Keratinocyte (primary cell): Measurements from ENCODE around the gene ZNF594. TPM values are rescaled to one million over a fixed set of nuclear protein-coding genes. Genes with fewer than 3 reads are reported as not detected.
"Not testable (repeated sequence)": the region's sequence is repeated elsewhere in the genome, so short reads cannot be mapped to it uniquely, and the experiment has no call there.

Experiments used
- DNase-seq: peaks from one replicate; pipeline ENCODE4 v3.0.0-alpha.2; 2011; ENCODE audit warnings: low read depth, missing footprints, low spot score
- FAIRE-seq: peaks from 2 replicates; lab custom pipeline; 2011; peaks lifted over from hg19 to GRCh38; lab: Jason Lieb, UNC
- H2AFZ ChIP-seq: 2 replicates; pipeline ENCODE4 v1.6.0; 2012; ENCODE audit warnings: low read length, control low read depth, inconsistent platforms; ENCODE audit not compliant: control insufficient read depth
- H3K27ac ChIP-seq: 2 replicates; pipeline ENCODE4 v1.5.1; 2011; ENCODE audit warnings: low read length; ENCODE audit not compliant: control insufficient read depth, insufficient read depth
- H3K27me3 ChIP-seq: 3 replicates; pipeline ENCODE4 v1.6.0; 2011; ENCODE audit warnings: low read length; ENCODE audit not compliant: control insufficient read depth, insufficient read depth; ENCODE audit errors: extremely low read depth
- H3K36me3 ChIP-seq, 2 experiments: 2 replicates in 1 of 2; 3 replicates in 1 of 2; pipeline ENCODE4 v1.5.1; 2011; ENCODE audit warnings: low read length in 2 of 2, mild to moderate bottlenecking in 1 of 2; ENCODE audit not compliant: control insufficient read depth in 2 of 2, insufficient read depth in 2 of 2; ENCODE audit errors: extremely low read depth in 1 of 2
- H3K4me1 ChIP-seq: 3 replicates; pipeline ENCODE4 v1.5.1; 2011; ENCODE audit warnings: low read length; ENCODE audit not compliant: control insufficient read depth, insufficient read depth; ENCODE audit errors: extremely low read depth
- H3K4me2 ChIP-seq: 3 replicates; pipeline ENCODE4 v1.6.0; 2011; ENCODE audit warnings: low read depth, low read length; ENCODE audit not compliant: control insufficient read depth, insufficient read depth; ENCODE audit errors: extremely low read depth
- H3K4me3 ChIP-seq, 3 experiments: fragments of 200-600 bp in 1 of 3; sonication (generic) in 1 of 3; 2 replicates in 2 of 3; 3 replicates in 1 of 3; pipeline ENCODE4 v1.5.1; 2011 to 2016; ENCODE audit warnings: low read length in 3 of 3, mild to moderate bottlenecking in 3 of 3, control low read depth in 2 of 3, inconsistent platforms in 1 of 3, low read depth in 1 of 3, mixed read lengths in 1 of 3, mixed run types in 1 of 3, moderate library complexity in 1 of 3; ENCODE audit not compliant: control insufficient read depth in 2 of 3, insufficient read depth in 2 of 3; ENCODE audit errors: extremely low read depth in 1 of 3
- H3K79me2 ChIP-seq: 2 replicates; pipeline ENCODE4 v1.6.0; 2012; ENCODE audit warnings: low read length; ENCODE audit not compliant: control insufficient read depth, insufficient read depth
- H3K9ac ChIP-seq: 3 replicates; pipeline ENCODE4 v1.6.0; 2011; ENCODE audit warnings: low read length; ENCODE audit not compliant: control insufficient read depth, insufficient read depth; ENCODE audit errors: extremely low read depth
- H3K9me1 ChIP-seq: 3 replicates; pipeline ENCODE4 v1.6.0; 2011; ENCODE audit warnings: low read length; ENCODE audit not compliant: control insufficient read depth, insufficient read depth; ENCODE audit errors: extremely low read depth
- H3K9me3 ChIP-seq: 2 replicates; pipeline ENCODE4 v1.5.1; 2012; ENCODE audit warnings: low read depth, low read length; ENCODE audit not compliant: control insufficient read depth
- H4K20me1 ChIP-seq: 3 replicates; pipeline ENCODE4 v1.6.0; 2011; ENCODE audit warnings: low read length; ENCODE audit not compliant: control insufficient read depth, insufficient read depth; ENCODE audit errors: extremely low read depth
- CTCF ChIP-seq, 3 experiments: IDR thresholded peaks in 1 of 3; conservative IDR thresholded peaks in 1 of 3; optimal IDR thresholded peaks in 1 of 3; 2 replicates in 2 of 3; 3 replicates in 1 of 3; pipeline versions ENCODE3 to v1.5.1; 2011; ENCODE audit warnings: low read length in 3 of 3, mild to moderate bottlenecking in 3 of 3, moderate library complexity in 2 of 3, control low read depth in 1 of 3, inconsistent platforms in 1 of 3; ENCODE audit not compliant: insufficient read depth in 2 of 3; ENCODE audit errors: extremely low read depth in 1 of 3
- EZH2 ChIP-seq: IDR thresholded peaks from one replicate; pipeline ENCODE4 v1.6.1; 2012; ENCODE audit warnings: inconsistent platforms, mild to moderate bottlenecking, low read length, moderate library complexity
- dilution Hi-C: fragments of 300-500 bp; cut with MboI; formaldehyde crosslinking; loops from one replicate; pipeline ENCODE4 v1.7.0; 2020; ENCODE audit warnings: low sequenced_read_pairs; ENCODE audit not compliant: extremely low pct_ligation_motif_present
- polyA plus RNA-seq, 5 experiments: library from polyadenylated mRNA; depleted of rRNA in 3 of 5; stranded (reverse) in 3 of 5; stranded (forward) in 1 of 5; unstranded in 1 of 5; fragments of >200 nt; gene quantifications; 1 replicate in 1 of 5; 2 replicates in 3 of 5; 3 replicates in 1 of 5; pipeline versions ENCODE4 v1.2.1 to v1.2.3, GENCODE V29; 2011 to 2012; ENCODE audit warnings: missing spikeins in 2 of 5, low read depth in 1 of 5, low replicate concordance in 1 of 5

The ZNF594 gene
- polyA plus RNA-seq, 1 donor (not counting 4 experiments of a cell fraction or from before 2014, with no cell fraction given), result 2.1 TPM

- H3K27ac ChIP-seq, result no peak overlapping the region
- dilution Hi-C loops, result no loop called here
- no peaks in the 10 kb centered on the region for H3K27me3 ChIP-seq
- no peaks in the 10 kb centered on the region for H3K36me3 ChIP-seq
- no peak overlapping the region for H3K4me2 ChIP-seq
- no peaks in the 10 kb centered on the region for H3K79me2 ChIP-seq
- H3K4me3 ChIP-seq, result no peak overlapping the region
- TF ChIP-seq EZH2 (no peak), CTCF (optimal IDR thresholded peaks at IDR 0.05 in 1 of 3, IDR thresholded peaks at IDR 0.05 in 1 of 3, conservative IDR thresholded peaks at IDR 0.05 in 1 of 3; ENCODE audit: extremely low read depth in 1 of 3, insufficient read depth in 2 of 3, low read length in 3 of 3) (no peak)
- H3K9ac ChIP-seq, result no peak overlapping the region
- H3K9me1 ChIP-seq, result no peaks in the 10 kb centered on the region
- FAIRE-seq (no peak), DNase-seq (no peak)
- no peaks in the 10 kb centered on the region for H4K20me1 ChIP-seq
- H3K4me1 ChIP-seq, result peaks cover 5% of the 10 kb centered on the region
- no peak overlapping the region for H2AFZ ChIP-seq
- H3K9me3 ChIP-seq, result no peaks in the 10 kb centered on the region
Observed at GRCh38 chr17:5236938-5237540, 45.4 kb upstream of the ZNF594 start.

GRCh38 chr17:5234645-5235576 is 43.2 kb upstream of the ZNF594 start, which contains the start of gene SCIMP:
Gene SCIMP (minus strand): TSS chr17:5234860. CDS start chr17:5234755, 105 bp downstream.
- Histone ChIP-seq H4K20me1 (no peaks in the 10 kb centered on the region), H3K4me2 (no peak within 1 kb of the TSS), H3K79me2 (no peaks in the 10 kb centered on the region), H3K36me3 (no peaks in the 10 kb centered on the region), H3K27me3 (no peaks in the 10 kb centered on the region), H3K9ac (no peak within 1 kb of the TSS), H2AFZ (no peak within 1 kb of the TSS), H3K4me3 (no peak within 1 kb of the TSS), H3K27ac (no peak within 1 kb of the TSS), H3K4me1 (no peaks in the 10 kb centered on the region), H3K9me1 (no peaks in the 10 kb centered on the region), H3K9me3 (no peaks in the 10 kb centered on the region)
- no peak for FAIRE-seq
- dilution Hi-C loops, result no loop called here
- TF ChIP-seq EZH2 (no peak), CTCF (optimal IDR thresholded peaks at IDR 0.05 in 1 of 3, IDR thresholded peaks at IDR 0.05 in 1 of 3, conservative IDR thresholded peaks at IDR 0.05 in 1 of 3; ENCODE audit: extremely low read depth in 1 of 3, insufficient read depth in 2 of 3, low read length in 3 of 3) (no peak)
- no peak for DNase-seq

- H3K4me1 ChIP-seq, H3K9ac ChIP-seq, H3K79me2 ChIP-seq, H4K20me1 ChIP-seq, H3K36me3 ChIP-seq, H3K27ac ChIP-seq, DNase-seq, H3K4me2 ChIP-seq, dilution Hi-C loops, H3K9me1 ChIP-seq, H3K9me3 ChIP-seq, H2AFZ ChIP-seq, H3K4me3 ChIP-seq, H3K27me3 ChIP-seq, FAIRE-seq: not testable (repeated sequence)
Observed at GRCh38 chr17:5233492-5233891, 41.8 kb upstream of the ZNF594 start.
